H9 (cell line): ENCODE measurements around the gene LBHD2. TPM values are rescaled to one million over a fixed set of nuclear protein-coding genes. Genes with fewer than 3 reads are reported as not detected.

Source experiments
- DNase-seq: peaks from one replicate; pipeline ENCODE4 v3.0.0-alpha.2; 2017
- H2AFZ ChIP-seq: one replicate; pipeline ENCODE4 v1.6.1; 2013; ENCODE audit warnings: mild to moderate bottlenecking, low read length, control low read depth, moderate library complexity
- H2AK5ac ChIP-seq: 2 replicates; pipeline ENCODE4 v1.6.1; 2013; ENCODE audit warnings: low read length, control low read depth, mixed read lengths; ENCODE audit not compliant: insufficient read length
- H2BK120ac ChIP-seq: one replicate; pipeline ENCODE4 v1.6.1; 2013; ENCODE audit warnings: low read depth, mild to moderate bottlenecking, low read length, control low read depth, inconsistent platforms; ENCODE audit not compliant: poor library complexity, severe bottlenecking
- H2BK12ac ChIP-seq: 2 replicates; pipeline ENCODE4 v1.6.1; 2013; ENCODE audit warnings: low read length, control low read depth, mixed read lengths, low read depth; ENCODE audit not compliant: insufficient read length
- H2BK15ac ChIP-seq: 2 replicates; pipeline ENCODE4 v1.6.1; 2013; ENCODE audit warnings: low read depth, low read length, control low read depth
- H2BK20ac ChIP-seq: one replicate; pipeline ENCODE4 v1.6.1; 2013; ENCODE audit warnings: low read depth, mild to moderate bottlenecking, low read length, control low read depth, inconsistent platforms; ENCODE audit not compliant: poor library complexity, severe bottlenecking
- H2BK5ac ChIP-seq: 2 replicates; pipeline ENCODE4 v1.6.1; 2013; ENCODE audit warnings: low read length, control low read depth, mixed read lengths; ENCODE audit not compliant: insufficient read length
- H3K14ac ChIP-seq: 2 replicates; pipeline ENCODE4 v1.6.1; 2013; ENCODE audit warnings: low read length, control low read depth; ENCODE audit not compliant: insufficient read depth
- H3K18ac ChIP-seq: 2 replicates; pipeline ENCODE4 v1.6.1; 2013; ENCODE audit warnings: low read depth, mild to moderate bottlenecking, mixed read lengths, low read length, control low read depth; ENCODE audit not compliant: insufficient read length
- H3K23ac ChIP-seq: 2 replicates; pipeline ENCODE4 v1.6.1; 2013; ENCODE audit warnings: low read length, control low read depth, mixed read lengths, low read depth; ENCODE audit not compliant: insufficient read length
- H3K23me2 ChIP-seq: 2 replicates; pipeline ENCODE4 v1.6.1; 2013; ENCODE audit warnings: low read depth, mild to moderate bottlenecking, mixed read lengths, low read length, control low read depth; ENCODE audit not compliant: insufficient read length, poor library complexity, severe bottlenecking
- H3K27ac ChIP-seq: 2 replicates; pipeline ENCODE4 v1.5.1; 2013; ENCODE audit warnings: low read length, control low read depth, mixed read lengths, low read depth; ENCODE audit not compliant: insufficient read length
- H3K27me3 ChIP-seq: 2 replicates; pipeline ENCODE4 v1.6.1; 2013; ENCODE audit warnings: low read length, control low read depth, inconsistent platforms; ENCODE audit not compliant: insufficient read depth
- H3K4ac ChIP-seq: 2 replicates; pipeline ENCODE4 v1.6.1; 2013; ENCODE audit warnings: low read depth, mild to moderate bottlenecking, control low read depth, inconsistent platforms, low read length, moderate library complexity
- H3K4me1 ChIP-seq: 2 replicates; pipeline ENCODE4 v1.6.1; 2013; ENCODE audit warnings: low read length, control low read depth, inconsistent platforms; ENCODE audit not compliant: insufficient read depth
- H3K4me2 ChIP-seq: 2 replicates; pipeline ENCODE4 v1.6.1; 2013; ENCODE audit warnings: low read length, control low read depth, mixed read lengths; ENCODE audit not compliant: insufficient read length, insufficient read depth
- H3K56ac ChIP-seq: 2 replicates; pipeline ENCODE4 v1.6.1; 2013; ENCODE audit warnings: low read depth, mild to moderate bottlenecking, mixed read lengths, low read length, control low read depth; ENCODE audit not compliant: insufficient read length
- H3K79me1 ChIP-seq: 2 replicates; pipeline ENCODE4 v1.6.1; 2013; ENCODE audit warnings: low read depth, mild to moderate bottlenecking, moderate library complexity, low read length, control low read depth, inconsistent platforms; ENCODE audit not compliant: insufficient read depth, poor library complexity, severe bottlenecking
- H3K79me2 ChIP-seq: 2 replicates; pipeline ENCODE4 v1.6.1; 2013; ENCODE audit warnings: low read length, control low read depth, inconsistent platforms; ENCODE audit not compliant: insufficient read depth
- H3K9ac ChIP-seq: 2 replicates; pipeline ENCODE4 v1.6.1; 2013; ENCODE audit warnings: low read length, control low read depth, mixed read lengths; ENCODE audit not compliant: insufficient read length; ENCODE audit errors: extremely low read depth
- H3K9me3 ChIP-seq: one replicate; pipeline ENCODE4 v1.6.1; 2013; ENCODE audit warnings: low read depth, low read length, inconsistent platforms; ENCODE audit not compliant: control insufficient read depth
- H3T11ph ChIP-seq: one replicate; pipeline ENCODE4 v1.6.1; 2013; ENCODE audit warnings: mild to moderate bottlenecking, low read length, control low read depth, inconsistent platforms
- H4K20me1 ChIP-seq: one replicate; pipeline ENCODE4 v1.6.1; 2013; ENCODE audit not compliant: control insufficient read depth, insufficient read length, insufficient read depth
- H4K5ac ChIP-seq: 2 replicates; pipeline ENCODE4 v1.6.1; 2013; ENCODE audit warnings: low read depth, mild to moderate bottlenecking, mixed read lengths, low read length, control low read depth; ENCODE audit not compliant: insufficient read length
- H4K8ac ChIP-seq: replicated peaks from 2 replicates; pipeline ENCODE4 v1.6.1; 2013; ENCODE audit warnings: low read length, control low read depth, mixed read lengths, low read depth; ENCODE audit not compliant: insufficient read length
- H4K91ac ChIP-seq: 2 replicates; pipeline ENCODE4 v1.6.1; 2013; ENCODE audit warnings: low read depth, mild to moderate bottlenecking, moderate library complexity, mixed read lengths, low read length, control low read depth; ENCODE audit not compliant: insufficient read length
- H3K27ac Mint-ChIP-seq, 3 experiments: 2 replicates in 2 of 3; 3 replicates in 1 of 3; pipeline ENCODE4 v1.8.0; 2020 to 2021; ENCODE audit warnings: mixed read lengths in 3 of 3, mild to moderate bottlenecking in 1 of 3, moderate library complexity in 1 of 3
- H3K27me3 Mint-ChIP-seq: 2 replicates; pipeline ENCODE4 v1.8.0; 2021; ENCODE audit warnings: low read depth, mild to moderate bottlenecking, moderate library complexity, mixed read lengths
- H3K36me3 Mint-ChIP-seq, 3 experiments: 2 replicates in 2 of 3; 3 replicates in 1 of 3; pipeline ENCODE4 v1.8.0; 2020 to 2021; ENCODE audit warnings: low read depth in 3 of 3, mixed read lengths in 3 of 3; ENCODE audit not compliant: insufficient read depth in 1 of 3
- H3K4me1 Mint-ChIP-seq, 2 experiments: 2 replicates each; pipeline ENCODE4 v1.8.0; 2020; ENCODE audit warnings: mixed read lengths in 2 of 2
- H3K4me3 Mint-ChIP-seq, 2 experiments: 2 replicates in 1 of 2; 3 replicates in 1 of 2; pipeline ENCODE4 v1.8.0; 2020 to 2021; ENCODE audit warnings: mild to moderate bottlenecking in 2 of 2, mixed read lengths in 2 of 2, moderate library complexity in 1 of 2
- H3K9me3 Mint-ChIP-seq, 2 experiments: 2 replicates in 1 of 2; 3 replicates in 1 of 2; pipeline ENCODE4 v1.8.0; 2020; ENCODE audit warnings: mild to moderate bottlenecking in 2 of 2, mixed read lengths in 2 of 2, moderate library complexity in 1 of 2
- WGBS: extraction: QIAGEN DNeasy Blood & Tissue Kit; methylation state at CpG from one replicate; pipeline ENCODE4 v1.1.7; 2013; ENCODE audit warnings: missing lambda C conversion rate, low lambda C conversion rate, mixed read lengths; ENCODE audit not compliant: insufficient read length; ENCODE audit errors: extremely low coverage; 5-methylcytosine and 5-hydroxymethylcytosine counted together
- total RNA-seq: library from RNA; stranded (reverse); gene quantifications from 2 replicates; pipeline ENCODE4 v1.2.1, GENCODE V29; 2021
- TF ChIP-seq, protein P1 (sequence below): fragments of 200-600 bp; sonication (generic); conservative IDR thresholded peaks from 3 replicates; pipeline ENCODE4 v1.8.0; 2021; ENCODE audit warnings: antibody characterized with exemption, mild to moderate bottlenecking

Gene LBHD2
- total RNA-seq, 1 experiment from 2014 or later: not detected

DNA sequence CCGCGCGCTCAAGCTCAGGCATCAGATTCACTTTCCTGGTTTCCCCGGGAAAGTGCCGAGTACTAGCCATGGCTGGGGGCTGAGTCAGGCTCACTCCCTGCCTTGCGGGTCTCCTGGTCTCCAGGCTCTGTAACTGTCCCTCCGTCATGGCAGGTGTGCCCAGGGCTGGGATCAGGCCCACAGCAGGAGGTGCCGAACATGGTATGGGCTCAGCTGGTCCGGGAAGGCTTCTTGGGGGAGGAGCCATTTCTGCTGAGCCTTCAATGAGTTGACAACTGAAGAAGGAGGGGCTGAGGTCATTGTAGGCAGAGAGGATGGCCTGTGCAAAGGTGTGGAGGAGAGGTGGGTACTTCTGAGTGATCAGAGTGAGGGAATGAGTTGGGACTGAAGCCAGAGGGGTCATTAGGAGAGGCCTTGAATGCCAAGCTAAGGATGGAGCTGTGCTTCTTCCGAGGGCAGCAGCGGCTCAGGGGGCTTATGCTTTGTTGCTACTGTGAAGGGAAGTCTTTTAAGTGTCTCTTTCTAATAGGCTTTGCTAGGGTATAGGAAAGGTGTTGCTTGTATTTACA is 11.3 kb downstream of the LBHD2 start:
- no peak overlapping the region for H3K4me2 ChIP-seq
- no peak overlapping the region for H2BK120ac ChIP-seq
- H2BK20ac ChIP-seq: no peak overlapping the region
- no peak overlapping the region for H2AFZ ChIP-seq
- no peak overlapping the region for H2BK12ac ChIP-seq
- no peak overlapping the region for H3K14ac ChIP-seq
- Mint-ChIP-seq H3K4me3 (0 out of 5 replicates have a peak overlapping the region, but pooled peaks of 1 of the 2 experiments have one; percentile 1), H3K36me3 (no peaks in the 10 kb centered on the region), H3K4me1 (peaks cover 15 to 43% of the 10 kb centered on the region in 2 experiments), H3K9me3 (no peaks in the 10 kb centered on the region), H3K27me3 (peaks cover 11% of the 10 kb centered on the region), H3K27ac (peak overlapping the region in 1 of 3 experiments; percentile 42; a peak in 1 of 7 replicates)
- no peaks in the 10 kb centered on the region for H4K20me1 ChIP-seq
- H3K4ac ChIP-seq: no peak overlapping the region
- H2BK15ac ChIP-seq: no peak overlapping the region
- no peaks in the 10 kb centered on the region; the same call in 1 of the 2 replicates for H3K4me1 ChIP-seq
- H3K9me3 ChIP-seq: no peaks in the 10 kb centered on the region
- H3K56ac ChIP-seq: no peak overlapping the region
- H2AK5ac ChIP-seq: no peak overlapping the region
- H4K5ac ChIP-seq: no peak overlapping the region
- H4K91ac ChIP-seq: no peak overlapping the region
- WGBS: no CpG with 5 or more reads among the region's 11 CpGs
- H3K79me1 ChIP-seq: no peaks in the 10 kb centered on the region
- H3K23ac ChIP-seq: no peak overlapping the region
- no peak overlapping the region for H3K9ac ChIP-seq
- no peak overlapping the region for H4K8ac ChIP-seq
- no peak overlapping the region for H3T11ph ChIP-seq
- H3K79me2 ChIP-seq: no peaks in the 10 kb centered on the region
- H3K27me3 ChIP-seq: no peaks in the 10 kb centered on the region; the same call in 1 of the 2 replicates
- H3K27ac ChIP-seq: no peak overlapping the region
- peaks cover 4% of the 10 kb centered on the region for H3K23me2 ChIP-seq
- H3K18ac ChIP-seq: no peak overlapping the region
- no peak overlapping the region for H2BK5ac ChIP-seq
- TF ChIP-seq, protein P1, sequence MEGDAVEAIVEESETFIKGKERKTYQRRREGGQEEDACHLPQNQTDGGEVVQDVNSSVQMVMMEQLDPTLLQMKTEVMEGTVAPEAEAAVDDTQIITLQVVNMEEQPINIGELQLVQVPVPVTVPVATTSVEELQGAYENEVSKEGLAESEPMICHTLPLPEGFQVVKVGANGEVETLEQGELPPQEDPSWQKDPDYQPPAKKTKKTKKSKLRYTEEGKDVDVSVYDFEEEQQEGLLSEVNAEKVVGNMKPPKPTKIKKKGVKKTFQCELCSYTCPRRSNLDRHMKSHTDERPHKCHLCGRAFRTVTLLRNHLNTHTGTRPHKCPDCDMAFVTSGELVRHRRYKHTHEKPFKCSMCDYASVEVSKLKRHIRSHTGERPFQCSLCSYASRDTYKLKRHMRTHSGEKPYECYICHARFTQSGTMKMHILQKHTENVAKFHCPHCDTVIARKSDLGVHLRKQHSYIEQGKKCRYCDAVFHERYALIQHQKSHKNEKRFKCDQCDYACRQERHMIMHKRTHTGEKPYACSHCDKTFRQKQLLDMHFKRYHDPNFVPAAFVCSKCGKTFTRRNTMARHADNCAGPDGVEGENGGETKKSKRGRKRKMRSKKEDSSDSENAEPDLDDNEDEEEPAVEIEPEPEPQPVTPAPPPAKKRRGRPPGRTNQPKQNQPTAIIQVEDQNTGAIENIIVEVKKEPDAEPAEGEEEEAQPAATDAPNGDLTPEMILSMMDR: no peak
- DNase-seq: no peak
